K562 (cell line): ENCODE results near the gene STXBP6. TPM values are rescaled to one million over a fixed set of nuclear protein-coding genes. Genes with fewer than 3 reads are reported as not detected.

ENCODE experiments used
- ATAC-seq: fragments of 200-7000 bp; cut with Tn5 transposase; 3 replicates; pipeline ENCODE4 v1.9.1; 2020; ENCODE audit warnings: moderate library complexity
- BruUV-seq: library from RNA; stranded (reverse); fragments of 400-500 nt; replicated peaks from 2 replicates; lab custom pipeline; 2021; lab: Mats Ljungman, UMichigan
- CTCF ChIA-PET: fragments of 300-600 bp; formaldehyde crosslinking; extraction: SDS; loops from one replicate; lab custom pipeline; 2021; ENCODE audit warnings: low intra/inter-chr PET ratio; lab: Yijun Ruan, JAX
- POLR2A ChIA-PET: fragments of 300-600, 350-650 bp; sonication (Branson Sonifier 250); formaldehyde crosslinking; extraction: SDS; loops from one replicate; lab custom pipeline; 2021; ENCODE audit warnings: antibody characterized with exemption, inconsistent platforms; lab: Yijun Ruan, JAX
- DNase-seq, 4 experiments: peaks; one replicate each; pipeline versions ENCODE4 v3.0.0 to v3.0.0-alpha.2; 2011 to 2018; ENCODE audit warnings: low spot score in 3 of 4, mixed read lengths in 3 of 4; ENCODE audit errors: extremely low read depth in 1 of 4
- FAIRE-seq: peaks from 2 replicates; lab custom pipeline; 2011; peaks lifted over from hg19 to GRCh38; lab: Jason Lieb, UNC
- H2AFZ ChIP-seq: 2 replicates; pipeline ENCODE4 v1.6.0; 2011; ENCODE audit warnings: low read depth, low read length, control low read depth, inconsistent platforms
- H3K27ac ChIP-seq: fragments of 200-600 bp; 3 replicates; pipeline ENCODE4 v1.8.0; 2011; ENCODE audit warnings: low read depth, mild to moderate bottlenecking, control low read depth, inconsistent platforms, low read length, moderate library complexity, mixed read lengths; ENCODE audit errors: extremely low read depth
- H3K27me3 ChIP-seq, 2 experiments: fragments of 300-600 bp in 1 of 2; 2 replicates in 1 of 2; 3 replicates in 1 of 2; pipeline versions ENCODE4 v1.6.0 to v1.8.0; 2011; ENCODE audit warnings: inconsistent platforms in 2 of 2, low read length in 2 of 2, mild to moderate bottlenecking in 1 of 2, mixed read lengths in 1 of 2, moderate library complexity in 1 of 2; ENCODE audit not compliant: control insufficient read depth in 2 of 2, insufficient read depth in 2 of 2
- H3K36me3 ChIP-seq: fragments of 300-600 bp; 3 replicates; pipeline ENCODE4 v1.8.0; 2011; ENCODE audit warnings: mild to moderate bottlenecking, low read length, inconsistent platforms; ENCODE audit not compliant: control insufficient read depth, insufficient read depth
- H3K4me1 ChIP-seq, 2 experiments: fragments of 200-600 bp in 1 of 2; replicated peaks in 1 of 2; 2 replicates in 1 of 2; 3 replicates in 1 of 2; pipeline versions ENCODE4 v1.5.1 to v1.8.0; 2011; ENCODE audit warnings: inconsistent platforms in 2 of 2, low read length in 2 of 2, mild to moderate bottlenecking in 1 of 2, mixed read lengths in 1 of 2, moderate library complexity in 1 of 2; ENCODE audit not compliant: control insufficient read depth in 2 of 2, insufficient read depth in 2 of 2
- H3K4me2 ChIP-seq: 2 replicates; pipeline ENCODE4 v1.6.1; 2011; ENCODE audit warnings: low read length, control low read depth, inconsistent platforms, mixed read lengths; ENCODE audit not compliant: insufficient read depth
- H3K4me3 ChIP-seq: fragments of 200-600 bp; sonication (generic), shearing (Covaris generic); 2 replicates; pipeline ENCODE4 v1.5.1; 2016; ENCODE audit warnings: control low read depth, inconsistent platforms
- H3K79me2 ChIP-seq: fragments of 200-600 bp; 3 replicates; pipeline ENCODE4 v1.8.0; 2011; ENCODE audit warnings: low read length, inconsistent platforms; ENCODE audit not compliant: control insufficient read depth, insufficient read depth
- H3K9ac ChIP-seq, 2 experiments: 2 replicates each; pipeline versions ENCODE4 v1.6.0 to v1.6.1; 2011; ENCODE audit warnings: low read depth in 2 of 2, low read length in 2 of 2, control low read depth in 1 of 2, inconsistent platforms in 1 of 2, mild to moderate bottlenecking in 1 of 2, mixed read lengths in 1 of 2; ENCODE audit not compliant: insufficient read depth in 1 of 2
- H3K9me1 ChIP-seq: one replicate; pipeline ENCODE4 v1.6.0; 2011; ENCODE audit warnings: inconsistent platforms, mild to moderate bottlenecking, low read length, moderate library complexity; ENCODE audit not compliant: control insufficient read depth, insufficient read depth
- H3K9me3 ChIP-seq: replicated peaks from 2 replicates; pipeline ENCODE4 v1.5.1; 2011; ENCODE audit warnings: low read depth, low read length, inconsistent platforms; ENCODE audit not compliant: control insufficient read depth, insufficient read depth
- H4K20me1 ChIP-seq: replicated peaks from 2 replicates; pipeline ENCODE4 v1.6.1; 2011; ENCODE audit warnings: low read length, inconsistent platforms, mixed read lengths; ENCODE audit not compliant: control insufficient read depth, insufficient read depth
- ARID1B ChIP-seq: fragments of 450-650 bp; IDR thresholded peaks from 2 replicates; pipeline ENCODE4 v1.6.1; 2016; ENCODE audit warnings: antibody characterized with exemption, mild to moderate bottlenecking, inconsistent platforms
- ATF7 ChIP-seq: fragments of 450-650 bp; IDR thresholded peaks from 2 replicates; pipeline ENCODE4 v1.7.1; 2014; ENCODE audit warnings: mild to moderate bottlenecking, moderate library complexity
- EP300 ChIP-seq: IDR thresholded peaks from 2 replicates; pipeline ENCODE4 v1.6.1; 2012; ENCODE audit warnings: low read length, improper control_type of control experiment
- HDAC1 ChIP-seq, 2 experiments: fragments of 450-650 bp; IDR thresholded peaks; 2 replicates each; pipeline ENCODE4 v1.6.1; 2016 to 2017; ENCODE audit warnings: inconsistent platforms in 1 of 2, mild to moderate bottlenecking in 1 of 2, moderate library complexity in 1 of 2
- ZBTB7A ChIP-seq: IDR thresholded peaks from 2 replicates; pipeline ENCODE4 v1.6.1; 2011; ENCODE audit warnings: low read depth, mild to moderate bottlenecking, low read length, moderate library complexity, borderline replicate concordance; ENCODE audit not compliant: control insufficient read depth
- WGBS: fragments of 100-300 bp; shearing (Covaris generic); methylation state at CpG from one replicate; pipeline ENCODE4 v1.1.6; 2016; ENCODE audit warnings: low coverage, mixed read lengths; ENCODE audit not compliant: insufficient coverage; ENCODE audit errors: missing lambda C conversion rate; 5-methylcytosine and 5-hydroxymethylcytosine counted together
- in situ Hi-C: fragments of 300-500 bp; cut with MboI; formaldehyde crosslinking; loops from 4 replicates; pipeline ENCODE4 v1.15.0; 2018; ENCODE audit warnings: inconsistent platforms, mixed read lengths
- intact Hi-C: fragments of 100-400 bp; cut with micrococcal nuclease; formaldehyde crosslinking; loops from 2 replicates; pipeline ENCODE4 v1.14.2; 2022
- polyA plus RNA-seq, 8 experiments: library from polyadenylated mRNA; depleted of rRNA in 4 of 8; stranded (reverse) in 5 of 8; unstranded in 3 of 8; fragments of >200 nt; fragmentation: Nextera tagmentation in 2 of 8; fragmentation: Illumina TruSeq in 1 of 8; extraction: Ambion mirVana in 2 of 8; extraction: Trizol in 1 of 8; gene quantifications; 2 replicates each; pipeline versions ENCODE4 v1.2.1 to v1.2.3, GENCODE V29; 2011 to 2014; ENCODE audit warnings: inconsistent platforms in 1 of 8, missing spikeins in 1 of 8
- total RNA-seq, 7 experiments: library from RNA; depleted of rRNA in 6 of 7; stranded (reverse); fragments of >200 nt in 6 of 7; fragmentation: Illumina TruSeq in 2 of 7; extraction: Trizol in 2 of 7; gene quantifications; 2 replicates each; pipeline versions ENCODE4 v1.2.1 to v1.2.3, GENCODE V29; 2011 to 2021; ENCODE audit warnings: low replicate concordance in 1 of 7
- TF ChIP-seq, protein P1 (sequence below): sonication (generic); formaldehyde crosslinking; IDR thresholded peaks from 2 replicates; pipeline ENCODE4 v1.5.0; 2020; ENCODE audit warnings: missing genetic modification reagents

STXBP6 gene
- total and polyA plus RNA-seq, 9 of the 15 experiments (the other 6 are each of a cell fraction or from before 2014, with no cell fraction given) = 0.27 to 0.89 (median 0.59) TPM

DNA sequence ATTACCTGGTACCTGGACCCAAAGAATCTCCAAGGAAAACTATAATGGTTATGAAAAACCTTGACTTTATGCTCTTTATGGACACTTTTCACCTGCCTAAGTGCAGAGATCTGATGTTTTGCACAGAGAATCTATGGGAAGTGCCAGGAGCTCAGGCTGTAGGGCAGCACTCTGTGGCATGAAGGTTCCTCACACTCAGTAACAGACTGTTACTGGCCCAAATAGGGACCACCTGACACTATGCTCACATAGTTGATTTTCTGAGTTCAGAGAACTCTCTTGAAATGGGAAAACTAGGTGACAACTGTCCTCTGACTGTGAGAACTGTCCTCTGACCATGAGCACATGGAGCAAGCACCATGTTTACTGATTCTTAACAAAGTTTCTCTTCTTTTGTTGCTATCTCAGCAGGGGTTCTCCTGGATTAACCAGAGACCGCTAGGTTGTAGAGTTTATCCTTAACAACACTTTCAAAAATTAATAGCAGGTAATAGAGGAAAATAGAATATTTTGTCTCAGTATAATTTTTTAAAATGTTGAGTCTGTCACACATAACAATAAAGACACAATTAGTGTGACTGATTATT lies 101.6 kb downstream of the STXBP6 start (continued):
- TF ChIP-seq ZBTB7A (no peak), ATF7 (no peak), HDAC1 (IDR thresholded peaks at IDR 0.05) (no peak)
- TF ChIP-seq, protein P1, sequence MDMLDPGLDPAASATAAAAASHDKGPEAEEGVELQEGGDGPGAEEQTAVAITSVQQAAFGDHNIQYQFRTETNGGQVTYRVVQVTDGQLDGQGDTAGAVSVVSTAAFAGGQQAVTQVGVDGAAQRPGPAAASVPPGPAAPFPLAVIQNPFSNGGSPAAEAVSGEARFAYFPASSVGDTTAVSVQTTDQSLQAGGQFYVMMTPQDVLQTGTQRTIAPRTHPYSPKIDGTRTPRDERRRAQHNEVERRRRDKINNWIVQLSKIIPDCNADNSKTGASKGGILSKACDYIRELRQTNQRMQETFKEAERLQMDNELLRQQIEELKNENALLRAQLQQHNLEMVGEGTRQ (CRISPR knock-in tag) = no peak
- TF ChIP-seq, all 486 proteins: peak for 0

DNA sequence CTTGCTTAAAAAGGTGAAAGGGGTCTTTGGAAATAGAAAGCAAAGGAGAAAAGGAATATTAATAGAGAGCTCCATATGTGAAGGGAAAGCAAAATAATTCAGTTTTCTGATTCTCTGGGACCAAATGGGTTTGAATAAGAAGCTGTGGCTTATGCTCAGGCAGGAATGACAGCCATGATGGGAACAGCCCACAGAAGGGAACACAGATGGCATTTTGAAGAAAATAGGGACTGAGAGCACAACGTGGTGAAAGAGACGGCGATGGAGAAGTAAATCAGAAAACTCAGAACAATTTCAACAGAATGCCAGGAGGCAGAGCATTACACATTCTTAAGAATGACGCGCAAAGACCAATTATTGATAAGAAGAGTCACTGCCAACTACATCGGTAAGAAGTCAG lies 102.8 kb downstream of the STXBP6 start:
- no TSS peak for BruUV-seq
- H3K4me3 ChIP-seq = no peak overlapping the region
- H2AFZ ChIP-seq = no peak overlapping the region
- H3K27ac ChIP-seq = no peak overlapping the region
- no peak for FAIRE-seq
- WGBS = 3% methylated on average over 6 of the region's 6 CpGs
- ChIA-PET CTCF (no interaction called here), POLR2A (no interaction called here)
- DNase-seq = no peak
- H4K20me1 ChIP-seq = no peaks in the 10 kb centered on the region
- in situ Hi-C loops = no loop called here
- no peaks in the 10 kb centered on the region for H3K79me2 ChIP-seq
- no peak for TF ChIP-seq EP300
- TF ChIP-seq ARID1B = no peak
- H3K36me3 ChIP-seq = no peaks in the 10 kb centered on the region
- intact Hi-C loops = no loop called here
- no peak overlapping the region for H3K4me2 ChIP-seq
- H3K9me1 ChIP-seq = no peaks in the 10 kb centered on the region
- no peaks in the 10 kb centered on the region for H3K4me1 ChIP-seq
- H3K9me3 ChIP-seq = no peaks in the 10 kb centered on the region
- no peak for ATAC-seq
- H3K27me3 ChIP-seq = no peaks in the 10 kb centered on the region
- H3K9ac ChIP-seq = no peak overlapping the region
